Measurements from ENCODE around the gene ANKMY2.
"Not testable (repeated sequence)": the region's sequence is repeated elsewhere in the genome, so short reads cannot be mapped to it uniquely, and the experiment has no call there.

The ANKMY2 gene

DNA sequence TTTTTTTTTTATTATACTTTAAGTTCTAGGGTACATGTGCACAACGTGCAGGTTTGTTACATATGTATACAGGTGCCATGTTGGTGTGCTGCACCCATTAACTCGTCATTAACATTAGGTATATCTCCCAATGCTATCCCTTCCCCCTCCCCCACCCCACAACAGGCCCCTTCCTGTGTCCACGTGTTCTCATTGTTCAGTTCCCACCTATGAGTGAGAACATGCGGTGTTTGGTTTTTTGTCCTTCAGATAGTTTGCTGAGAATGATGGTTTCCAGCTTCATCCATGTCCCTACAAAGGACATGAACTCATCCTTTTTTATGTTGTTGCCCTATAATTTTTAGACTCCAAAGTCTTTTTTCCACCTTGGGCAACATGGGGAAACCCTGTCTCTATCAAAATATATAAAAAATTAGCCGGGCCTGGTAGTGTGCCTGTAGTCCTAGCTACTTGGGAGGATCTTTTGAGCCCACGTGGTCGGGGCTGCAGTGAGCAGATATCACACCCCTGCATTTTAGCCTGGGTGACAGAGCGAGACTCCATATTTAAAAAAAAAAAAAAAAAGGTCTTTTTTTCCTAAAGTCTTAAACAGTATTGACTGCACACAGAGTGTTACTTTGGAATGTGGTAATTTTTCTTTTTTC is 14.4 kb upstream of the ANKMY2 start:
- in situ Hi-C loops (cut with MboI; ENCODE audit: low sequenced_read_pairs) = not testable (repeated sequence)

DNA sequence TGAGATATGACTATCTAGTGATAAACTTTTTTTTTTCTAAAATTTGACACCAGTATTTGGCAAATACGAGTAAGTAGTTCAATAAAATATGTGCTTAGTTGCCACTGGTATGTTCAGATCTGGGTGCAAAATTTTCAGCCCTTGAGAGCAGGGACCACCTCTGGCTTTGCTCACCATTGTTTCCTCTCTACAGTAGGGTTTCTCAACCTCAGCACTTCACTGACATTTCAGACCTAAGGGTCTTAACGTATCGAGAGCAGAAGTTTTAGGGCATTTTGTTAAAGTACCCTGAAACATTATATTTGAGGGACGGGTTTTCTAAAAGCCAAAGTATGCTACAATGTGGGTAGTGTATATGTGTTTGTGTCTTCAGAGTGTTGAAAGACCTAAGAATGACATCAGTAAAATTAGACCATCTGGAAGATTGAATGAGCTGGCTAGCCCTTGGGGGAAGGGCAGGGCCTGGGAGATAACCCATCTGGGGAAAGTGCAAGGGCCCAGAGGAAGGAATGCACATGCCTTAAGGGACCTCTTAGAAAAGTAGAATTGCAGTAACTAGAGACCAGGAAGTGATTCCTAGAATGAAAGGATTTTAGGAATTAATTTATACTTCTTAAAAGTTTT is 12.2 kb upstream of the ANKMY2 start:
- in situ Hi-C loops (cut with MboI; ENCODE audit: low sequenced_read_pairs) = no loop called here

DNA sequence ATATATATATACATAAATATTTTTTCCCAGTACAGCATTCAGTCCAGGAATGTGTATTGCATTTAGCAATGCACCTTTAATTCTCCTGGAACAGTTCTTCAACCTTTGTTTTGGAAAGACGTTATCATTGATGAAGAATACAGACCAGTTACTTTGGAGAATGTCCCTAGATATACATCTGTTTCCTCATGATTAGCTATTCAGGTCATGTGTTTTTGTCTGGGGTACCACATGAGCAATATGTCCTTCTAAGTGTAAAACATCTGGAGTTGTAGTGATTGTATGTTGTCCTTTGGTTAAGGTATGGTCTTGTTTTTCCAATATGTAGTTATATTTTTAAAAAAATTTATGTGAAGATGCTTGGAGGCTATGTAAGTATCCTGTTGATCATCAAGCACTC is 10.6 kb upstream of the ANKMY2 start:
- in situ Hi-C loops (cut with MboI; ENCODE audit: low sequenced_read_pairs) = no loop called here

- in situ Hi-C loops (cut with MboI; ENCODE audit: low sequenced_read_pairs) = no loop called here
Observed at GRCh38 chr7:16655394-16655793, 9.8 kb upstream of the ANKMY2 start.

DNA sequence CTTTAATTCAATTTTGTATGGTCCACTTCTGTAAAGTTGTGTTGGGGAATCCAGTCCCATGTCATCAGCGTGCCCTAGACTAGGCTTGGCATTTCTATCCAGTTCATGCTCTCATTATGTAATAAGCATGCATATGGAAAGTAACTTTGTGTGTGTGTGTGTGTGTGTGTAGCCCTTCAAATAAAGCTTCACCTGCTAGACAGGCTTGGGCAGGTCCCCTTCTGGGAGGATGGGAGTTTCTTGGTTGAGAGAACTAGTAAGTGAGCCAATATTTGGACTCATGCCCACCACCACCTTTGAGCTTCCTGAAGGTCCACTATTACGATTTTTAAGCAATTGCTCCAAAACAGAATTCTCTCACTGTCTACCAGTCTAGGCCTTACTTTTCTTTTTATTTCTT is 7.3 kb upstream of the ANKMY2 start:
- in situ Hi-C loops (cut with MboI; ENCODE audit: low sequenced_read_pairs) = no loop called here

- in situ Hi-C loops (cut with MboI; ENCODE audit: low sequenced_read_pairs) = no loop called here
Observed at GRCh38 chr7:16652240-16652583, 6.7 kb upstream of the ANKMY2 start.

- in situ Hi-C loops (cut with MboI; ENCODE audit: low sequenced_read_pairs) = no loop called here
Observed at GRCh38 chr7:16651396-16652239, 6.1 kb upstream of the ANKMY2 start.

DNA sequence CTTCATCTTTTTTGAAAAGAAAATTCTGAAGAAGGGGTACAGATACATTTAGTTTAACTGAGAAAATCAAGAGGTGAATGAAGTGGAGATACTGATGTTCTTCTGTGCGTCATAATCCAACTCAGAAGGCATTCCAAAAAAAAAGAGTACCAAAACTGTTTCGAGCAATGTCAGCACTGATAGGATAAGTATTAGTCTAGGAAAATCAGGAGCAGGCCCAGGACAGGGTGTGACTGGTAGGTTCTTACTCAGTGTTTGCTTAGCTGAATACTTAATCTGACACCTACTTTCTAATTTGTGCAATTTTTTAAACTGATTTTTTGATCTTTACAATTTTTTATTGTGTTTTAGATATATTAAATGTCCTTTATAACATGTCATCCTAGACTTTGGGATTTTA is 4.7 kb upstream of the ANKMY2 start:
- in situ Hi-C loops (cut with MboI; ENCODE audit: low sequenced_read_pairs) = no loop called here

GRCh38 chr7:16649196-16649595 is 3.6 kb upstream of the ANKMY2 start:
- in situ Hi-C loops (cut with MboI; ENCODE audit: low sequenced_read_pairs) = no loop called here

DNA sequence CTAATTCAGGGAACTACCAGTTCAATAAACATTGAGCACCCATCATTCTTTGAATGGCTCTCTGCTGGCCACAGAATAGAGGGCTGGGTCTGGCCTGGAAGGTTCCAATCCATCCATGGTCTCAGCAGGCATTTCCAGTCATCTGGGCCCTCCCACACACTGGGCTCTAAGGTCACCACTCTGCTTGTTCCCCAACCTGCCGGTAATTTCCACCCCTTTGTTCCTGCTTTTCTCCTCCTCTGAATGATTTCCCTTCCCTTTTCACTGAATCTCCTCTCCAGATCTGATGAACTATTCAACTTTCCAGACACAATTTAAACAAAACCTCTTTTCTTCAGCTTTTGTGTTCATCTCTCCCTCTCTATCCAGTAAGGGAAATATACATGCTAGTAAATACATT is 3.0 kb upstream of the ANKMY2 start:
- in situ Hi-C loops (cut with MboI; ENCODE audit: low sequenced_read_pairs) = no loop called here

- in situ Hi-C loops (cut with MboI; ENCODE audit: low sequenced_read_pairs) = no loop called here
Observed at GRCh38 chr7:16647435-16647960, 1.9 kb upstream of the ANKMY2 start.

DNA sequence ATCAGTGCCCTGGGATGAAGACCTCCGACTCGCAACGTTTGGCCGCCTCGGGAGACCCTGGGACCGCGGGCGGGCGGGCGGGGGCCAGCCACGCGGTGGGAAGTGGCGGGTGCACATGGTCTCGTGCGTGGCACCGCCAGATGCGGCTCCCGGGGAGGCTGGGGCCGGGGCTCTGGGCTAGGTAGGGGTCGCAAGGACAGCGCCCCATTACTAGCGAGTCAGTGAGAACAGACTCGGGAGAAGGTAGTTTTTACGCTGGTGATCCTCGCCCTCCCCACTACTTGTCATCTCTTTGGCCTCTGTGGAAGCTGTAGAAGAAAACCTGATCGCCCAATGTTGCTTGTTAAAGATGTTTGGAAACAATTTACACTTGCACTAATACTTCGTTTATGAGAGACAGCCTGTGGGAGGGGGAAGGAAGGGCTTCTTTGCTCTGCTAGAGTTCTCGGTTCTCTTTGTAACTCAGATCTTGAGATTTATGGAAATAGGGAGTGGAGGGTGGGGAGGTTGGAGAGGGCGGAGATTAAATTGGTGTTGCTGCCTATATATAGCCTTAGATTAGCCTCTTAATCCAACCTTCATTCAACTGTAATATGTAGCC is 1.0 kb upstream of the ANKMY2 start:
- in situ Hi-C loops (cut with MboI; ENCODE audit: low sequenced_read_pairs) = no loop called here

- in situ Hi-C loops (cut with MboI; ENCODE audit: low sequenced_read_pairs) = no loop called here
Observed at GRCh38 chr7:16644636-16645592, 640 bp downstream of the ANKMY2 start.

- in situ Hi-C loops (cut with MboI; ENCODE audit: low sequenced_read_pairs) = no loop called here
Observed at GRCh38 chr7:16644157-16644556, 1.4 kb downstream of the ANKMY2 start.

- in situ Hi-C loops (cut with MboI; ENCODE audit: low sequenced_read_pairs) = no loop called here
Observed at GRCh38 chr7:16638282-16639280, 7.0 kb downstream of the ANKMY2 start.

DNA sequence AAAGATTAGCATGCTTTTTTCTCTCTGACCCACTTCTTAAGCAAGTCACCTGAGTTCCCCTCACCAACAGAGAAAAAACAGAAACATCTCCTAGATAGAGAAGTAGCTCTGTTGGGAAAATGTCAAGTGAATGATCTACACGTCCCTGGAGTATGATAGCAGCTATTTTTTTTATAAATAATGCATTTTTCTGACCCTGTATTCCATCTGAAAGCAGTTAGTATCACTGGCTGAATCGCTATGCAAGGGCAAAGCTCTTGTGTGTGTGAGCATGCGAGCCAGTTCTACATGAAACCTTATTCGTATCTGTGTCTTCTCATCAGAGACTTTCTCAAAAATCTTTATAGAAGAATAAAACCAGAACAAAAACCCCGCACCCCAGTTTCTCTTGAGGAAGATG is 8.2 kb downstream of the ANKMY2 start:
- in situ Hi-C loops (cut with MboI; ENCODE audit: low sequenced_read_pairs) = no loop called here

DNA sequence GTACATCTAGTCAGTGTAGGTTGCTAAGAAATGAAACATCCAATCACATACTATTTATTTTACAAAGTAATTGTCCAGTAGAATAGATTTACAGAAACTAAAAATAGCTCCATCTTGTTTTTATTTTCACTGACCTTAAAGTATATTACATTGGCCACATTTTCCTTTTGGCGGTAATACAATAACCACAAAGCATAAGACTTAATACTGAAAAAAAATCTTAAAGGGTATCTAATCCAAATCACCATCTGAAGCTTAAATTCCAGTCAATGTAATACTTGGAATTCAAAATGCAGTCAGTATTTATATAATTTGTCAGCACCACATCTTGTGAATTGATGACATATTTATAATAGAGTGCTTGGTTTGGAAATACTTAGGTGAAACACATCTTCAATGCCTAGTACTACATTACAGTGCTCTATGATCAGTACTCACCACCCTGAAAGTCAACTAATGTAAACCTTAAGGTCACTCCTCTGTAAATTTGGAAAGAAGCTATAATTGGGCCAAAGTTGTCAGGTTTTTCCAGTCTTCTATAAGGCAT is 8.9 kb downstream of the ANKMY2 start:
- in situ Hi-C loops (cut with MboI; ENCODE audit: low sequenced_read_pairs) = no loop called here

DNA sequence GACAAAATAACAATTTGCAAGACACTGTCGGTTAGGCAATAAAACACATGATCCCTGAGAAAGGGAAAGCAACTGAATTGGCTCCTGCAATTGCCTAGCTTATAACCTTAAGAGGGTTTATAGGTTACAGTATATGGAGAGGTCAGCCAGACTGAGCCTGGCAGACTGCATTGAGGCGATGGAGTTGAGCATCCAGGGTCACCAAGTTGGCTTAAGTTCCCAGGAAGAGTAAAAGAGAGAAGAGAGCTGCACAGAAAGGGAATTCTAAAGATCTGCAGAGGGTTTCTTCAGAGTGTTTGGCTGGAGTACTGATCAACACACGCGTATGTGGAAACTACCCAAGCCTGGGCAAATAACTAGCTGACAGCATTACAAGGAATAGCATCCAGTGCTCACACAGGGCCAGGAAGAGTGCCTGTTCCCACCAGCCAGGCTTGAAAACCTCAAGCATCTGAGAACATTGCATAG is 11.2 kb downstream of the ANKMY2 start:
- in situ Hi-C loops (cut with MboI; ENCODE audit: low sequenced_read_pairs) = no loop called here

GRCh38 chr7:16630654-16631053 is 14.9 kb downstream of the ANKMY2 start:
- in situ Hi-C loops (cut with MboI; ENCODE audit: low sequenced_read_pairs) = no loop called here
